ENCODE measurements around the gene GRB10. TPM values are rescaled to one million over a fixed set of nuclear protein-coding genes. Genes with fewer than 3 reads are reported as not detected.

The GRB10 gene
- total RNA-seq, 1 donor from 2014 or later: 131 TPM

GRCh38 chr7:50658696-50659095 is 124.0 kb downstream of the GRB10 start:
- DNase-seq (ENCODE audit: extremely low read depth, low read depth, low spot score): no peak

GRCh38 chr7:50657912-50658311 is 124.8 kb downstream of the GRB10 start:
- DNase-seq (ENCODE audit: extremely low read depth, low read depth, low spot score): no peak

- DNase-seq (ENCODE audit: extremely low read depth, low read depth, low spot score): no peak
These were observed 125.3 kb downstream of the GRB10 start for GRCh38 chr7:50657341-50657873.

GRCh38 chr7:50656141-50656895 is 126.4 kb downstream of the GRB10 start:
- DNase-seq (ENCODE audit: extremely low read depth, low read depth, low spot score): no peak

GRCh38 chr7:50655490-50655889 is 127.2 kb downstream of the GRB10 start:
- no peak for DNase-seq (ENCODE audit: extremely low read depth, low read depth, low spot score)

- no peak for DNase-seq (ENCODE audit: extremely low read depth, low read depth, low spot score)
These were observed 127.7 kb downstream of the GRB10 start for GRCh38 chr7:50655020-50655419.

GRCh38 chr7:50653981-50654425 is 128.7 kb downstream of the GRB10 start:
- no peak for DNase-seq (ENCODE audit: extremely low read depth, low read depth, low spot score)

GRCh38 chr7:50653126-50653864 is 129.4 kb downstream of the GRB10 start:
- DNase-seq (ENCODE audit: extremely low read depth, low read depth, low spot score): no peak

- no peak for DNase-seq (ENCODE audit: extremely low read depth, low read depth, low spot score)
These were observed 130.1 kb downstream of the GRB10 start for GRCh38 chr7:50652400-50653125.

GRCh38 chr7:50651271-50651989 is 131.3 kb downstream of the GRB10 start:
- no peak for DNase-seq (ENCODE audit: extremely low read depth, low read depth, low spot score)

- DNase-seq (ENCODE audit: extremely low read depth, low read depth, low spot score): no peak
These were observed 132.5 kb downstream of the GRB10 start for GRCh38 chr7:50650057-50650664.

GRCh38 chr7:50649259-50649885 is 133.3 kb downstream of the GRB10 start:
- no peak for DNase-seq (ENCODE audit: extremely low read depth, low read depth, low spot score)

GRCh38 chr7:50648570-50649169 is 134.0 kb downstream of the GRB10 start:
- no peak for DNase-seq (ENCODE audit: extremely low read depth, low read depth, low spot score)

GRCh38 chr7:50648076-50648475 is 134.6 kb downstream of the GRB10 start:
- no peak for DNase-seq (ENCODE audit: extremely low read depth, low read depth, low spot score)

- no peak for DNase-seq (ENCODE audit: extremely low read depth, low read depth, low spot score)
These were observed 135.3 kb downstream of the GRB10 start for GRCh38 chr7:50647286-50647980.

GRCh38 chr7:50646069-50646468 is 136.6 kb downstream of the GRB10 start:
- no peak for DNase-seq (ENCODE audit: extremely low read depth, low read depth, low spot score)

- no peak for DNase-seq (ENCODE audit: extremely low read depth, low read depth, low spot score)
These were observed 137.5 kb downstream of the GRB10 start for GRCh38 chr7:50645186-50645585.

- DNase-seq (ENCODE audit: extremely low read depth, low read depth, low spot score): no peak
These were observed 138.1 kb downstream of the GRB10 start for GRCh38 chr7:50644586-50644985.

GRCh38 chr7:50644114-50644513 is 138.6 kb downstream of the GRB10 start:
- DNase-seq (ENCODE audit: extremely low read depth, low read depth, low spot score): no peak
